HG03432 (cell line): ENCODE results near the gene KLC1.

Experiments
- ATAC-seq: cut with Tn5 transposase; IDR thresholded peaks from one replicate; pipeline ENCODE4 v1.9.1; 2021; ENCODE audit warnings: mild to moderate bottlenecking, moderate library complexity; ENCODE audit not compliant: unreplicated experiment

The KLC1 gene

GRCh38 chr14:103744621-103745395 lies 115.8 kb downstream of the KLC1 start:
- ATAC-seq = no peak

- no peak for ATAC-seq
These were observed 116.4 kb downstream of the KLC1 start for GRCh38 chr14:103745424-103745823.

- ATAC-seq = no peak
These were observed 117.7 kb downstream of the KLC1 start for GRCh38 chr14:103746701-103747100.

GRCh38 chr14:103748534-103748857 lies 119.5 kb downstream of the KLC1 start:
- ATAC-seq = no peak

GRCh38 chr14:103749452-103749851 lies 120.4 kb downstream of the KLC1 start:
- no peak for ATAC-seq

GRCh38 chr14:103749860-103750259 lies 120.8 kb downstream of the KLC1 start:
- no peak for ATAC-seq
